ENCODE results near the gene LRRC49. TPM values are rescaled to one million over a fixed set of nuclear protein-coding genes. Genes with fewer than 3 reads are reported as not detected.
A peak's percentile ranks its signal among the peaks of the same experiment; 100 is the strongest.

LRRC49 gene
- total and polyA plus RNA-seq, 2 of the 4 experiments (the other 2 are of a cell fraction) = 8.6 to 16.8 TPM

GRCh38 chr15:70869346-70869745, 23.3 kb upstream of the LRRC49 start:
- no peak overlapping the region for H2AK9ac ChIP-seq (replicated peaks; ENCODE audit: low read depth, low read length, poor library complexity)
- ATAC-seq (ENCODE audit: low read depth) (peak; percentile 10; the same call in 1 of the 2 replicates), DNase-seq (no peak)
- WGBS, 2 experiments (ENCODE audit: extremely low coverage in 2 of 2, insufficient read length in 1 of 2) = no CpG with 5 or more reads among the region's 3 CpGs
- H3K4me3 ChIP-seq (ENCODE audit: insufficient read depth, low read depth, low read length) = no peak overlapping the region
- peaks cover 0 to 14% of the 10 kb centered on the region in 2 experiments; a peak in 1 of 4 replicates for H3K79me1 ChIP-seq (ENCODE audit: low read depth in 1 of 2, low read length in 2 of 2)
- dilution Hi-C loops (cut with HindIII; ENCODE audit: low sequenced_read_pairs, unreplicated experiment) = no loop called here
- no peaks in the 10 kb centered on the region for H3K27me3 ChIP-seq (ENCODE audit: control insufficient read depth, insufficient read depth, low read length)
- H3K23ac ChIP-seq (ENCODE audit: low read depth, low read length) = peak overlapping the region; percentile 55; the same call in 1 of the 2 replicates
- POLR2A ChIA-PET (ENCODE audit: unreplicated experiment) = no interaction called here
- H3K18ac ChIP-seq (ENCODE audit: low read depth, low read length) = peak overlapping the region; percentile 21; the same call in 1 of the 2 replicates
- no peak overlapping the region for H3K4me2 ChIP-seq (ENCODE audit: low read depth, low read length)
- no peak overlapping the region for H3K56ac ChIP-seq (ENCODE audit: extremely low read depth, insufficient read depth, low read length)
- peak overlapping the region; percentile 58; the same call in 1 of the 2 replicates for H4K91ac ChIP-seq (ENCODE audit: insufficient read depth, low read depth, low read length)
- peak overlapping the region; percentile 87 for H2BK20ac ChIP-seq (ENCODE audit: low read depth, low read length)
- H4K5ac ChIP-seq (ENCODE audit: low read depth, low read length) = peak overlapping the region; percentile 70
- H2BK5ac ChIP-seq (ENCODE audit: low read depth, low read length, poor library complexity, severe bottlenecking) = peak overlapping the region; percentile 4
- H3K4me1 ChIP-seq (ENCODE audit: control insufficient read depth, insufficient read depth, low read length) = peaks cover 16% of the 10 kb centered on the region
- peak overlapping the region; percentile 66; the same call in 1 of the 2 replicates for H2AK5ac ChIP-seq (ENCODE audit: low read depth, low read length)
- H4K8ac ChIP-seq (ENCODE audit: low read depth in 2 of 2, low read length in 2 of 2) = peak overlapping the region in 1 of 2 experiments; percentile 14; a peak in 1 of 4 replicates
- H3K9me3 ChIP-seq (ENCODE audit: control insufficient read depth, insufficient read depth, low read length) = peaks cover 2% of the 10 kb centered on the region; the same call in 1 of the 2 replicates
- no peaks in the 10 kb centered on the region for H3K36me3 ChIP-seq (ENCODE audit: control insufficient read depth, insufficient read depth, low read length)
- TF ChIP-seq RCOR1 (IDR thresholded peaks at IDR 0.05; ENCODE audit: insufficient replicate concordance, low read length) (no peak), MXI1 (IDR thresholded peaks at IDR 0.05; ENCODE audit: borderline replicate concordance, low read depth, low read length) (no peak), CEBPB (IDR thresholded peaks at IDR 0.05; ENCODE audit: low read depth, low read length) (no peak), USF2 (IDR thresholded peaks at IDR 0.05; ENCODE audit: low read depth, low read length) (0 out of 2 replicates have a peak, but pooled peaks have one; percentile 7), CHD1 (IDR thresholded peaks at IDR 0.05; ENCODE audit: low read depth, low read length) (no peak), FOS (IDR thresholded peaks at IDR 0.05; ENCODE audit: low read depth, low read length) (no peak)
- no peak overlapping the region for H2AFZ ChIP-seq (replicated peaks; ENCODE audit: low read length, poor library complexity)
- peak overlapping the region; percentile 80 for H3K4ac ChIP-seq (ENCODE audit: low read depth, low read length)
- peaks cover 7% of the 10 kb centered on the region; the same call in 1 of the 2 replicates for H3K9me1 ChIP-seq (ENCODE audit: insufficient read depth, low read length)
- no peak overlapping the region for H3K9ac ChIP-seq (ENCODE audit: low read depth, low read length)
- no TSS peak for BruUV-seq (replicated peaks)
- H3K14ac ChIP-seq (replicated peaks; ENCODE audit: low read depth, low read length) = peak overlapping the region; percentile 67
- no peaks in the 10 kb centered on the region for H4K20me1 ChIP-seq (ENCODE audit: insufficient read depth, low read length)
- CTCF ChIA-PET = interaction anchor here (0.9 to 1.2 kb wide), 2 partner anchors 58 to 188 kb away, joined by 3 read pairs; no protein-coding TSS in a partner anchor
- H2BK15ac ChIP-seq (ENCODE audit: low read depth, low read length) = peak overlapping the region; percentile 17; the same call in 1 of the 3 replicates
- in situ Hi-C loops (cut with MboI; ENCODE audit: low sequenced_read_pairs) = no loop called here
- intact Hi-C loops (cut with micrococcal nuclease) = no loop called here
- peak overlapping the region; percentile 34; the same call in 1 of the 2 replicates for H3K27ac ChIP-seq (ENCODE audit: insufficient read depth, low read length)
- peak overlapping the region; percentile 83 for H2BK120ac ChIP-seq (ENCODE audit: low read depth, low read length)

All from IMR-90 (cell line).